Left ventricle myocardium superior (tissue), 1 donor: ENCODE data around the gene CARD8. TPM values are rescaled to one million over a fixed set of nuclear protein-coding genes. Genes with fewer than 3 reads are reported as not detected.
"Not testable (repeated sequence)": the region's sequence is repeated elsewhere in the genome, so short reads cannot be mapped to it uniquely, and the experiment has no call there.

Experiments used
- ATAC-seq: fragments of 200-7000 bp; cut with Tn5 transposase; one replicate; pipeline ENCODE4 v1.9.1; 2020; ENCODE audit warnings: mild to moderate bottlenecking, moderate library complexity
- DNase-seq: peaks from one replicate; pipeline ENCODE4 v3.0.0-alpha.2; 2020
- intact Hi-C: fragments of 100-400 bp; cut with micrococcal nuclease; formaldehyde crosslinking; loops from one replicate; pipeline ENCODE4 v1.11.0; 2022
- total RNA-seq: library from RNA; stranded (reverse); fragmentation: NEBNext Ultra II Directional; extraction: Animal tissue kit (Norgen Biotek cat#: 25700); gene quantifications from one replicate; pipeline ENCODE4 v1.2.1, GENCODE V29; 2021
- donor health status: DM: no; HTN: yes; CAD: no; lungs with severe emphysema.

CARD8 gene
- total RNA-seq, 1 donor from 2014 or later = 31.2 TPM

GRCh38 chr19:48271531-48272151 is 15.9 kb upstream of the CARD8 start:
- ATAC-seq = peak; percentile 75
- intact Hi-C loops = no loop called here
- DNase-seq = peak; percentile 61

GRCh38 chr19:48269617-48270026 is 13.9 kb upstream of the CARD8 start:
- ATAC-seq, intact Hi-C loops, DNase-seq: not testable (repeated sequence)

- DNase-seq, intact Hi-C loops, ATAC-seq: not testable (repeated sequence)
Observed at GRCh38 chr19:48265326-48265725, 9.6 kb upstream of the CARD8 start.

DNA sequence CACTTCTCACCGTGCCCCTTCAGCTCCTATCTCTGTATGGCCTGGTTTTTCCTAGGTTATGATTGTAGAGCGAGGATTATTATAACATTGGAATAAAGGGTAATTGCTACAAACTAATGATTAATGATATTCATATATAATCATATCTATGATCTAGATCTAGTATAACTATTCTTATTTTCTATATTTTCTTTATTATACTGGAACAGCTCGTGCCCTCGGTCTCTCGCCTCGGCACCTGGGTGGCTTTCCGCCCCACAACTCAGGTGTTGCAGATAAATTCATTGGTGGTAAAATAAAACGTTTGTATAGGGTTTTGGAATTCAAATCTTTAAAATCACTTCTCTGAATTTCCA is 4.6 kb upstream of the CARD8 start:
- DNase-seq, ATAC-seq, intact Hi-C loops: not testable (repeated sequence)

DNA sequence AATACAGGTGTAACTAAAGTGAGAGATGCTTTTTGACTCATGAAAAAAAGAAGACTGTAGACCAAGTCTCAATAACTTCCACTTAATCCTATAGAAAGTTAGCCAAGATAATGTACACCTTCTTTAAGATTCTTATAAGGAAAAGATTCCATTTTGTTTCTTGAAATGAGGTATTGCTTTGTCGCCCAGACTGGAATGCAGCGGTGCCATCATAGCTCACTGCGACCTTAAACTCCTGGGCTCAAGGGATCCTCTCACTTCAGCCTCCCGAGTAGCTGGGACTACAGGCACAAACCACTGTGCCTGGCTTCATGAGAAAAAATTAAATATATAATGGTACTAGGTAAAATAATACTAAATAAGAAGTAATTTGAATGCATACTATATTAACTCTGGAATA is 3.3 kb upstream of the CARD8 start:
- ATAC-seq, DNase-seq, intact Hi-C loops: not testable (repeated sequence)

- intact Hi-C loops = no loop called here
- ATAC-seq = no peak
- no peak for DNase-seq
Observed at GRCh38 chr19:48258350-48258749, 2.6 kb upstream of the CARD8 start.

GRCh38 chr19:48254529-48254970 is 1.2 kb downstream of the CARD8 start:
- DNase-seq = no peak
- intact Hi-C loops = no loop called here
- no peak for ATAC-seq

GRCh38 chr19:48253999-48254398 is 1.7 kb downstream of the CARD8 start:
- no peak for DNase-seq
- intact Hi-C loops = no loop called here
- ATAC-seq = no peak

DNA sequence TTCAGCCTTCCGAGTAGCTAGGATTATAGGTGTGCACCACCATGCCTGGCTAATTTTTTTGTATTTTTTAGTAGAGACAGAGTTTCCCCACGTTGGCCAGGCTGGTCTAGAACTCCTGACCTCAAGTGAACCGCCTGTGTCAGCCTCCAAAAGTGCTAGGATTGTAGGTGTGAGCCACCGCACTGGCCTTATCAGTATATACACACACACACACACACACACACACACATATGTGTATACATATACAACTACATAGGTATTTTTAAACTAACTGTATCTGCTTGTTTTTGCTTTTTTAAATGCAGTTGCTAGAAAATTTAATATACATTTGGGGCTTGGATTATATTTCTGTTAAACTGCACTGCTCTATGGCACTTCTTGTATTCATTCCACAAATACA is 3.1 kb downstream of the CARD8 start:
- intact Hi-C loops = no loop called here
- no peak for DNase-seq

GRCh38 chr19:48250290-48251025 is 5.3 kb downstream of the CARD8 start:
- ATAC-seq (no peak), DNase-seq (no peak)
- intact Hi-C loops = no loop called here

More for the DNA sequence above, 3.1 kb downstream of the CARD8 start:
- no peak for ATAC-seq

DNA sequence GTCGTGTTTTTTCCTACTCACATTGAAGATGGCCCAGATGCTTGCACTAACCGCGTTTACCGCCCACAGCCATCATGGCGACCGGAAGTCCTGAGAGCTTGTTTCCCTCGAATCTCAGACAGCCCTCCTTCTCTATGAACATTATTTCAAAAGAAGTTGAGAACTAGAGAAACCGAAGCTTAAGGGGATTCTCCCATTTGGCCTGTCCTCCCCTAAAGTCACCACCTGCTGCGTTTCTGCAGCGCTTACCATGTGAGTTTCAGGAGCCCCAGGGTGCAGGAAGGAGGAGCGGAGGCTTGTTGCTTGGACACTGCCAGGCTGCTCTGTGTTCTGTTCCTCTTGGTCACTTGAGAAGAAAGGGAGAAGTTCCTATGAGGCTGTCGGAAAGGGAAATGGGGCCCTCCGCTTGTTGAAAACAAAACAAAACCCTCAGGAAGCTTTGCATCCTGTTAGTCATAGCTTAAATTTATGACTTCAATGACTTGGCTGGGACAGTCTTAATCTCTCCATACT is 6.2 kb downstream of the CARD8 start:
- intact Hi-C loops = no loop called here
- ATAC-seq (peak; percentile 90), DNase-seq (peak; percentile 58)

DNA sequence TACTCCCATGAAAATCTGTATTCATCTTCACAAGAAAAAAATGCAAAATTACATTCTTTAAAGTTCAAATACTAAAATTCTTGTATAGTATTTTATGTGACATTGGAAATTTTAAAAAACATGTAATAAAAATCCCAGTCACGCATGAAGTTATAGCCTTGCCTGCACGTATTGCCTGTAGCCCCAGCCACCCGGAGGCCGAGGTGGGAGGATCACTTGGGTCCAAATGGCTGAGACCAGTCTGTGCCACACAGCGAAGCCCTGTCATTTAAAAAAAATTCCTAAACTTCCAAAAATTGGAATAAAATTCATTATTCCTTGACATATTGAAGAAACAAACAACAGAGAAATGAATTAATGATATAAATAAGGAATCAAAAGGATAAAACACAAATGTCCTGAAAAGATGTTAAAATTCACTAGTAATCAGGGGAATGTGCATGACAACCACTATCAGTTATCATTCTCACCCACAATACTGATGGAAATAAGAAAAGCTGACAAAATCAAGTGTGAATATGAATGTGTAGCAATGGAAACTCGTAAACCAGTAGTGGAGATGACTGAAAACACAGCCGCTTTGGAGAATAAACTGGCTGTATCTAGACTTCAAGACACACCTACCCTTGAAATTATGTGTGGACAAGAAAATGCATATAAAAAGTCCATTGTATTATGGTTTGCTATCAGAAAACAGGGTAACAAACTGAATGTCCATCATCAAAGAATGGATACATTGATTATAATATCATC is 7.5 kb downstream of the CARD8 start:
- no peak for DNase-seq
- ATAC-seq = no peak
- intact Hi-C loops = no loop called here

- DNase-seq (no peak), ATAC-seq (no peak)
- intact Hi-C loops = no loop called here
Observed at GRCh38 chr19:48247212-48247611, 8.5 kb downstream of the CARD8 start.

- ATAC-seq (no peak), DNase-seq (no peak)
- intact Hi-C loops = no loop called here
Observed at GRCh38 chr19:48246101-48246500, 9.6 kb downstream of the CARD8 start.

DNA sequence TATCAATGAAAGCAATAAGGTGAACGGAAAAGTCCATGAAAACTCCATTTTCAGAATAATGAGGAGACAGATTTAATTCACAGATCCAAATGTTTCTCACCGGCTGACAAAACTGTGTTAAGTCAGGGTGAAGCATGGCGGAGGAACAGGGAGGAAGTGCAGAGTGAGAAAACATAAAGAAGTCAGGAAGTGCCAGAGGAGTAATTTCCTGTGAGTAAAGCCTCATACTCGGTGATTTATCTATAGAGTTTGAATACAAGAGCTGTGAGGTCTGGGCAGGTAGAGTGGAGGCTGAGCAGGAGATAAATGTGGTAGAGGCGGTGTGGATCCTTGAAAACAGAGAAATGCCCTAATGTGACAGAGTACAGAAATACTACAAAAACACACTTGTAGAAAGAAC is 11.4 kb downstream of the CARD8 start:
- ATAC-seq (no peak), DNase-seq (no peak)
- intact Hi-C loops = no loop called here

DNA sequence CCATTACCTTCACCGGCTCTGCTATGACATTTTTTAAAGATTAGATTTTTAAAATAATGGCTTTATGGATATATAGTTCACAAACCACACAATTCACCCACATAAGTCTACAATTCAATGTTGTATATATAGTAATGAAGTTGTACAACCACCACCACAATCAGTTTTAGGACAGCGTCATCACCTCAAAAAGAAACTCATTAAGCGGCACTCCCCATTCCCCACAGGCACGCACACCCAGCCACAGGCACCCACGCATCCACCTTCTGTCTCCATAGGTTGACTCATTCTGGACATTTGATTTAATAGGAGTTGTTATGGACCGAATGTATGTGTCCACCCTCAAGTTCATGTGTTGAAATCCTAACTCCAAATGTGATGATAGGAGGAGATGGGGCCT is 13.9 kb downstream of the CARD8 start:
- ATAC-seq, DNase-seq, intact Hi-C loops: not testable (repeated sequence)

- ATAC-seq = no peak
- no peak for DNase-seq
- intact Hi-C loops = no loop called here
Observed at GRCh38 chr19:48239582-48240141, 16.1 kb downstream of the CARD8 start.

GRCh38 chr19:48239120-48239519 is 16.6 kb downstream of the CARD8 start:
- ATAC-seq (no peak), DNase-seq (no peak)
- intact Hi-C loops = no loop called here

GRCh38 chr19:48237057-48237456 is 18.7 kb downstream of the CARD8 start:
- no peak for ATAC-seq
- intact Hi-C loops = no loop called here
- DNase-seq = no peak
